ENCODE results near the gene SLC26A1. TPM values are rescaled to one million over a fixed set of nuclear protein-coding genes. Genes with fewer than 3 reads are reported as not detected.

Gene SLC26A1
- total RNA-seq, 1 donor from 2014 or later: 2.9 TPM

- no peak for DNase-seq (ENCODE audit: extremely low spot score in 2 of 2)
- TF ChIP-seq POLR2A (IDR thresholded peaks at IDR 0.05) (no peak), POLR2AphosphoS5 (IDR thresholded peaks at IDR 0.05; ENCODE audit: insufficient read depth in 1 of 2, low read depth in 1 of 2) (no peak), CTCF (IDR thresholded peaks at IDR 0.05) (no peak)
- H3K27me3 ChIP-seq: no peaks in the 10 kb centered on the region
Measured at GRCh38 chr4:1021386-1022050, 28.3 kb upstream of the SLC26A1 start.

GRCh38 chr4:1019729-1020470 is 26.7 kb upstream of the SLC26A1 start:
- Histone ChIP-seq H3K9me3 (no peaks in the 10 kb centered on the region), H3K4me3 (no peak overlapping the region), H3K4me1 (no peaks in the 10 kb centered on the region), H3K27me3 (no peaks in the 10 kb centered on the region), H3K27ac (no peak overlapping the region), H3K36me3 (peaks cover 0 to 6% of the 10 kb centered on the region in 2 donors)
- intact Hi-C loops (cut with DNase I): no loop called here
- no peak for TF ChIP-seq CTCF (IDR thresholded peaks at IDR 0.05)
- TF ChIP-seq POLR2AphosphoS5 (IDR thresholded peaks at IDR 0.05; ENCODE audit: insufficient read depth in 1 of 2, low read depth in 1 of 2): no peak
- TF ChIP-seq POLR2A (IDR thresholded peaks at IDR 0.05): no peak
- no peak for DNase-seq (ENCODE audit: extremely low spot score in 2 of 2)

More at GRCh38 chr4:1021386-1022050, 28.3 kb upstream of the SLC26A1 start:
- H3K4me1 ChIP-seq: no peaks in the 10 kb centered on the region
- H3K9me3 ChIP-seq: no peaks in the 10 kb centered on the region
- intact Hi-C loops (cut with DNase I): no loop called here
- no peak overlapping the region for H3K27ac ChIP-seq
- peaks cover 0 to 8% of the 10 kb centered on the region in 2 donors for H3K36me3 ChIP-seq
- H3K4me3 ChIP-seq: no peak overlapping the region

DNA sequence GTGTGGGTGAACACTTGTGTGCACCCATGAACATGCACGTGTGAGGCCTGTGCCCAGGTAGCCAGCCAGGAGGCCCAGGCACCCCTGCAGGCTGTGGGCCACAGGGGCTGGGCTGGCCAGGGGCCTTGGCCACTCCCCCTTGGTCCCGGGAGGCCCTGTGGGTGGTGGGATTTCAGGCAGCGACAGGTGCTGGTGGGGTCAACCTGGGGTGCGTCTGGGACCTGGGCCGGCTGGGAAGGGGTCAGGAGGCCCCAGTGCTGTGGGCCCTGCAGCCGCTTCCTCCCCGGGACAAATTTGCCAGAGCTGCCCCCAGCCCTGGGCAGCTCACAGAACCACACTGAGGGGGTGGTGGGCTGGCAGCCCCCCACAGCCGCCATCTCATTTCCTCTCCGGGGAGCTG is 26.1 kb upstream of the SLC26A1 start:
- intact Hi-C loops (cut with DNase I): no loop called here
- TF ChIP-seq POLR2A (IDR thresholded peaks at IDR 0.05) (no peak), POLR2AphosphoS5 (IDR thresholded peaks at IDR 0.05; ENCODE audit: insufficient read depth in 1 of 2, low read depth in 1 of 2) (no peak), CTCF (IDR thresholded peaks at IDR 0.05) (no peak)

GRCh38 chr4:1018147-1019020 is 25.2 kb upstream of the SLC26A1 start:
- Histone ChIP-seq H3K27me3 (no peaks in the 10 kb centered on the region), H3K4me3 (no peak overlapping the region), H3K27ac (no peak overlapping the region), H3K36me3 (no peaks in the 10 kb centered on the region), H3K9me3 (no peaks in the 10 kb centered on the region), H3K4me1 (no peaks in the 10 kb centered on the region)
- no peak for TF ChIP-seq POLR2A (IDR thresholded peaks at IDR 0.05)
- no peak for TF ChIP-seq CTCF (IDR thresholded peaks at IDR 0.05)
- TF ChIP-seq POLR2AphosphoS5 (IDR thresholded peaks at IDR 0.05; ENCODE audit: insufficient read depth in 1 of 2, low read depth in 1 of 2): no peak
- no peak for DNase-seq (ENCODE audit: extremely low spot score in 2 of 2)
- intact Hi-C loops (cut with DNase I): no loop called here

More for the DNA sequence above, 26.1 kb upstream of the SLC26A1 start:
- no peak for DNase-seq (ENCODE audit: extremely low spot score in 2 of 2)
- Histone ChIP-seq H3K9me3 (no peaks in the 10 kb centered on the region), H3K4me1 (no peaks in the 10 kb centered on the region), H3K27ac (no peak overlapping the region), H3K4me3 (no peak overlapping the region), H3K27me3 (no peaks in the 10 kb centered on the region), H3K36me3 (no peaks in the 10 kb centered on the region)
